Embryonic facial prominence (tissue), 1 donor: ENCODE results near the gene MMP1.

Experiments used
- DNase-seq: peaks from one replicate; pipeline ENCODE4 v3.0.0-alpha.2; 2016; ENCODE audit errors: extremely low spot score

The MMP1 gene

DNA sequence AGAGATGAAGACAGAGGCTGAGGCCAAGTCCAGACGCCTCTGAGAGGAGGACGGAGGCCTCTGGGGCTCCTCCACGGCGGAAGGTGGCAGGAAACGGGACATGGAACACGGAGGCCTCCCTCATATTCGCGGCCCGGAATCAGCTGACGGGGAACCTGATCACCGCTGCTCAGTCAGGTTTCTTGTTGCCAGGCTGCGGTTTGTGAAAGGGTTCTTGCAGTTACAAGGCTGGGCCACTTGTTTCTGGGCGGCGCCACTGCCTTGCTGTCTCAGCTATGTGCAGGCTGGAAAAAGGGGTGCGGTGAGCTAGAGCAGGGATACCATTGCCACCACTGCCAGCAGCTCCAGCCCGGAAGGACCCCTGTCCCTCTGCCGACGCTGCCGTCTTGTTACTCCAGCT lies 10.0 kb upstream of the MMP1 start:
- no peak for DNase-seq

DNA sequence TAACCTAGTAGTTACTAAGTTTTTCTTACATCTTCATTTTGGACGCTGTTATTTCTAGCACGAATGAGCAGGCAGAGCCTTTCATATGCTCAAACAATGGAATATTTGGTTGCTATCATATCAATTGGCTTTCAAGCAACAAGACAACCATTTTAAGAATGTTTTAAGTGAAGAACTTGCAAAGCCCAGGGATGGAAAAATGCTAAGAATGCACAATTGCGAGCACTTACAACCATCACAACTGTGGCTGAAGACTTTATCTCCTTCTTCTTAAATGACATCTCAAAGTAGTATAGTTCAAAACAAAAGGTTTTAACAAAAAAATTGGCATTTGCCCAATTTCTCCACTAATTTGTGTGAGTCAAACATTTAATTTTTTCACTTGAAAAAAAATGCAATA lies 8.3 kb upstream of the MMP1 start:
- DNase-seq: no peak

DNA sequence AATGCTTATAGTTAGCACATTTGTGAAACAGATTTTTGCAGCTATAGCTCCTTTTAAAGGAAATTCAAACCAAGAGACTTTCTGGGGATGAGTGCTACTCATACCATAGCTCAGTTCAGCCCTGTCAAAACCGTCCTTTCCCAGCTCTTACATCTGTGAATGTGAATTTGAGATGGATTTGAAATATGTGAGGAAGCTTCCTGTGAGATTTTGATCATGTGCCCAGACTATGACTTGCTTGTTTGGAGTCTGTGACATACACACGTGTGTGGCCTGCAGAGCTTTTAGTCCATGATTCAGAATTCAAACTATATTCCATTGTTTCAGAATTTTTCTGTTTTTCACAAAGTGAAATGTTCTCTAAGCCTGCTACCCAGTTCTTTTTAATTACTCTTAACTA lies 4.4 kb upstream of the MMP1 start:
- DNase-seq: no peak

DNA sequence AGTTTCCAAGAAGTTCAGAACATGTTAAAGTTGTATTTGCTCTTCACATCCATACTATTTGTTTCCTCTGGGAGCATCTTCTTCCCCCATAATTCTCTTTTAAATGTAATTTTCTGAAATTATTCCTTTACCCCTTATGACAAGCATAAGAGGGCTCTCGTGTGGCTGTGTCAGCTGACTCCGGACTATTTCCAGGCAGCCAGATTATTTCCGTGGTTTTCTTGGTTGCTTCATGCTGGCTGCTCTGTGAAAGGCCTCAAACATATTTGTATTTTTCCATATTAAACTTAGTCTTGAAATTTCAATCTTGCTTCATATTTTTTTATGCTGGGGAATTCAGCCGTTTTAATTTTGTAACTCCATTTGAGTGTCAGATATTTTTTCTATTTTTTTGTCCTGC lies 2.8 kb upstream of the MMP1 start:
- DNase-seq: no peak

DNA sequence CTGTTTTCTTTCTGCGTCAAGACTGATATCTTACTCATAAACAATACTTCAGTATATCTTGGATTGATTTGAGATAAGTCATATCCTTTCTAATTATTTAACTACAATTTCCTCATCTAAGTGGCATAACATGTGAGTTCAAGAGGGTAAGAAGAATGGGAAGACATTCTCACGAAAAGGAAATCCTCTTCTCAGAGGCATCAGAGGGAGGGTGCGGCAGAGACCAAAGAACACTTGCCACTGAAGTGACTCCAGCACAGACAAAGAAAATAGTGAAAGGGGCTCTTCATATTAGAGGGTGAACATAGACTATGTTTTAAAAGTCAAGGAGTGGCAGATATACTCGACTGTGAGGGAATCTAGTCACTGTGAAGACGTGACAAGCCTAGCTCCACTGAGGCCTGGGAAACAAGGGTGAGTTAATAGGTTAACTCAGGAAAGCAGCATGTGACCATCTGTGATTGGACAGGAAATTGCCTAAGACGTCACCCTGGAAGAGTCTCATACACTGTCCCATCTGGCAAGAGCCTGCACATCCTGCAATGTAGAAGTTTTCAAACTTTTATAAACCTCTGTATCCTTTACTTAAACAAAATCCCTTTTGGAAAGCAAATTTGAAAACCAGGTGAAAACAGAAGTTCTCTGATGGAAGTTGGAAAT lies 1.9 kb upstream of the MMP1 start:
- no peak for DNase-seq

DNA sequence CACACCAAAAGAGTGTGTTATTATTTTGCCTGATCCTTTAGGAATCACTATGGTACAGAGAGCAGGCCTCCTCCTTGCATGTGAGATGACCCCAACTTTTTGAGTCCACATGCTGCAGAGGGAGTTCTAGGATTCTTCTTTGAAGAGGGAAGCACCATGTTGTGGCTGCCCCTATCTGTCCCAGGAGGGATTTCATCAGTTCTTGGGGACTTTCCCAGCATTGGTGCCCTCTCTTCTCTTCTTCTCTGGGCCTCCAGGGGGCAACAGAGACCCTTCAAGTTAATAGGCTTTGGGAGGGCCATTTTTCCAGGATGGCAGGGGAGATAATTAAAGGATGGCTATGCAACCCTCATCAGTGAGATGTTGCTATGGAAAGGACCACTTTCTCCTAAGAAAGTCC lies 3.6 kb downstream of the MMP1 start:
- DNase-seq: no peak

DNA sequence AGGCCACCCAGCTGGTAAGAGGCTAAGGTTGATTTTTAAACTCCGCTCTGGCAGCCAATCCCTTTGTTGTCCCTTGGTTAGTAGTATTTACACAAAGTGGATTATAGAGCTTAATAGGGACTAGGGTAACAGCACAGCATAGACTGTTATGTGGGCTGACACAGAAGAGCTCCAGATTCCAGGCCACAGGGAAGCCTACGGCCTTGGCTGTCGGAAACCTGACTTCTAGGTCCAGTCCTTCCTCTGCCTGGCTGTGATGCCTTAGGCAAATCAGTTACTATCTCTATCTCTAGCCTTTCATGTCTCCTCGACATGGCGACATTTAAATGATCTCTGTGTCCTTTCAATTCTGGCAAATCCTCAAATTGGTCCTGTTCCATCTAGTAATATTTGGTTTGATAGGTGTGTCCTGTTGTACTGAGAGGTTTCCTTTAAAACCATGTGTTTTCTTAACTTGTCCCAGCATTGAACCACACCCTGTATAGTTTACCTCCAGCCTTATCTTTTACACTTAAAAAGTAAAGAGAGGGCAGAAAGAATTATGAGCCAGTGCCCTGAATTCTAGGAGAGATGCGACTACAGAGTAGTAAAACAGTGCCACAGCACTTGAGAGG lies 4.2 kb downstream of the MMP1 start:
- no peak for DNase-seq

DNA sequence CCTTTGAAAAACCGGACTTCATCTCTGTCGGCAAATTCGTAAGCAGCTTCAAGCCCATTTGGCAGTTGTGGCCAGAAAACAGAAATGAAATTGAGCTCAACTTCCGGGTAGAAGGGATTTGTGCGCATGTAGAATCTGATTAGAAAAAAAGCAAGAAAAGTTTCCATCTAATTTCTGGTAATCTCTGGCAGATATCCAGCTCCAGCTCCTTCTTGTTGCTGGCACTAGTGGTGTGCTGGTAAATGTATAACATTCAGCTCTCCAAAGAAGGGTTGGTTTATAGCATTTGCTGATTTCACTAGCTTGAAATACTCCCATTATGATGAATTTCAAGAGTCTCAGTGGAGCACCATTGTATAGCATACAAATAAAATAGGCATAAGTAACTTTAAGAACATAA lies 5.4 kb downstream of the MMP1 start:
- no peak for DNase-seq

DNA sequence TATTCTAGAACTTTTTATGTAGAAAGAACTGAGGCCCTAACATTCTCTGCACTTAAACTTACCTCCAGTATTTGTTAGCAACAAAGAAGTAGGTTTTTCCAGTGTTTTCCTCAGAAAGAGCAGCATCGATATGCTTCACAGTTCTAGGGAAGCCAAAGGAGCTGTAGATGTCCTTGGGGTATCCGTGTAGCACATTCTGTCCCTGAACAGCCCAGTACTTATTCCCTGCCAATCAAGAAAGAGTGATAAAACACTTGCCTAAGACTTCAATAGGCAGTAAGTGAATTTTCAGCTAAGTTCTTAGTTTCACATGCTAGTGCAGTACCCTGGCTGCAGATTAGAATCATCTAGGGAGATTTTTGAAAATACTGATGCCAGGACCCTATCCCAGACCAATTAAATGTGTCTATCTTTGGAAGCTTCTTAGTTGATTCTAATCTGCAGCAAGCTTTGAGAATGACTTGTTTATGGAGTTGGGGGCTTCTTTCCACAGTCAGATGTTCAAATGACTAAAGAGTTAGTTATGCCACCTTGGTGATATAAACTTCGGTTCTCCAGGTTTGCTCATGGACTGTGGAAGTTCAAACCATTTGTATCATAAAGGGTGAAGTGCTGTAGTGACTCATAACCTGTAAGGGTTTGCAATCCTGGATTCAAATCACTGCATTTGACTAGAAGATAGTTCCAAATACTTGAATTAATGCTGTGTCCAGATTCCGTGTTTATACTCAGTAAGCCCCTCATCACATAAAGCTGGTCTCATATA lies 6.5 kb downstream of the MMP1 start:
- DNase-seq: no peak

DNA sequence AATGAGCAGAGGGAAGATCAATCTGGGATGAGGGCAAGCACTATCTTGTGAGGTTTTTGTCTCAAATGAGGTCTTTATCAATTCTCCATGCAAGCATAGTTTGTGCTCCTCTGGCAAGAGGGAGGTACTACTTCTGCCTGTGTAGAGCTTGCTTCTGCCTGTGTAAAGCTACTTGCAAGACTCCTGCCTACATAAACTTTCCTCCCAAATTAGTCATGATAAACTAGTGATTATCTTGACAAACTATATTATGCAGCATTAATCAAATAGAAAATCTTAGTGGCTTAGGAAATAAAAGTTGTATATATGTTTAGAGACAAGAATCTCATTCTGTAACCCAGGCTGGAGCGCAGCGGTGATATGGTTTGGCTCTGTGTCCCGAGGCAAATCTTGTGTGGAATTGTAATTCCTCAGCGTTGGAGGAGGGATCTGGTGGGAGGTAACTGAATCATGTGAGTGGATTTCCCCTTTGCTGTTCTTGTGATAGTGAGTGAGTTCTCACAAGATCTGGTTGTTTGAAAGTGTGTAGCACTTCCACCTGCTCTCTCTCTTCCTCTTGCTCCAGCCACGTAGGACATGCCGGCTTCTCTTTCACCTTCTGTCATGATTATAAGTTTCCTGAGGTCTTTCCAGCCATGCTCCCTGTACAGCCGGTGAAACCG lies 9.5 kb downstream of the MMP1 start:
- no peak for DNase-seq

DNA sequence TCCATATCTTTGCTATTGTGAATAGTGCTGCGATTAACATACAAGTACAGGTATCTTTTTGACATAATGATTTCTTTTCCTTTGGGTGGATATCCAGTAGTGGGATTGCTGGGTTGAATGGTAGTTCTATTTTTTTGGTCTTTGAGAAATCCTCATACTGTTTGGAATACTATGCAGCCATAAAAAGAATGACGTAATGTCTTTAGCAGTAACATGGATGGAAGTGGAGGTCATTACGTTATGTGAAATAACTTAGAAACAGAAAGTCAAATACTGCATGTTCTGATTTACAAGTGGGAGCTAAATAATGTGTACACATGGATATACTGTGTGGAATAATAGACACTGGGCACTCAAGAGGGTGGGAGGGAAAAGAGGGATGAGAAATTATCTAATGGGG lies 13.6 kb downstream of the MMP1 start:
- DNase-seq: no peak

DNA sequence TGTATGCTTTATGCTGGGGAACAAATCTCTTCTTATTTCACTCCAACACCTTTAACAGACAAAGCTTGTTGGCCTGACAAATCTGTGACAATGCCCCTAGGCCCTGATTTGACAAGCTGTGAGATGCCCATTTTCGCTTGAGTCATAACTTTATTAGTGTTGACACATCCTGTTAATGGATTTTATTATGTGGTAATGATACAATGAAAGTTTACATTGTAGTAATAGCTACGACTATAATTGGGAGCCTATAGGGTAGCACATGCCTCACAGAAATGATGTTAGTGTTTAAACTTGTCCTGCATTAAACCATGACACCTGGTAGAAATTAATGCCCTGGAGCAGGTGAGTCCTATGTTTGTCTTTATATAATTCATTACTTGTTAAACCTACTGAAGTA lies 14.2 kb downstream of the MMP1 start:
- DNase-seq: no peak

DNA sequence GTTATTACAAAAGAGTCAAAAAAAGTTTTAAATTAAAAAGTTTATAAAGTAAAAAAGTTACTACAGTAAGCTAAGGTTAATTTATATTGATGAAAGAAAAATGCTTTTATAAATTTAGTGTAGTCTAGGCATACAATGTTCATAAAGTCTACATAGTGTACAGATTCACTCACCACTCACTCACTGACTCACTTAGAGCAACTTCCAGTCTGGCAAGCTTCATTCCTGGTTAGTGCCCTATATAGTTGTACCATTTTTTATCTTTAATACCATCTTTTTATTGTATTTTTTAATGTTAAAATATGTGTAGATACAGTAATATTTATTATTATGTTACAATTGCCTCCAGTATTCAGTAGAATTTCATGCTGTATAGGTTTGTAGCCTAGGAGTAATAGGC lies 14.9 kb downstream of the MMP1 start:
- no peak for DNase-seq

DNA sequence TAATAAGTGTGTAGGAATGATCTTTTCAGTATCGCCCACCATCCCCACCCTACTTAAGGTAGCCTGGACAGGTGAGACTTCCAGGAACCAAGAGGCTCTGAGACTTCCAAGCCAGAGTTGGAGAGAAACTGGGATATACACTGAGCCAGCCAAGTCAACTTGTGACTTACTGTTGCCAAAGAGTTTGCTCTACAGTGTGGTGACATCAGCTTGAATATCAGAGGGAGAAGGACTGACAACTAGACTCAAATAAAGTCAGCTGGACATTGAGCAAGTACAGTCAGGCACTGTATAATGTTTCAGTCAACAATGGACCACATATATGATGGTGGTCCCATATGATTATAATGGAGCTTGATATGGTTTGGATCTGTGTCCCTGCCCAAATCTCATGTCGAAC lies 16.3 kb downstream of the MMP1 start:
- no peak for DNase-seq

DNA sequence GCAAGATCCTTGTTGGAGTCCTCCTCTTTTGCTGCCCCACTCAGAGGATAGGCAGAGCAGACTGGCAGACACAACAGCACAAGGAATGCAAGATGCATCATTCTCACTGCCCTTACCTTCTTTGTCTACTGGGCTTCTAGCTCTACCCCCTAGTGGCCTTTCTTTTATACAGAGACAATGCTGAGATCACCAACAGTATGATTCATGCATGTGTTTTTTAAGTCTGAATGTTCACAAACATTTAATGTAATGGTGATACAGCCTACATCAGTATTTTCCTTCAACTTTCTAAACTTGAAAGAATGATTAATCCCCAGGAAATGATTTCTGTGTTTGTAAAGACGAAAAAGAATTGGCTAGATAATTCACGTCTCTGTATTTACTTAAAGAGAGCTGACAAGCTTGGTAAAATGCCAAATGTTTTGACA lies 17.5 kb downstream of the MMP1 start, which contains the start of gene MMP10:
TSS of gene MMP10 (minus strand) at position 138 of the 428 bp plus-strand sequence. CDS start at position 101, 37 bp downstream.
- DNase-seq: no peak

DNA sequence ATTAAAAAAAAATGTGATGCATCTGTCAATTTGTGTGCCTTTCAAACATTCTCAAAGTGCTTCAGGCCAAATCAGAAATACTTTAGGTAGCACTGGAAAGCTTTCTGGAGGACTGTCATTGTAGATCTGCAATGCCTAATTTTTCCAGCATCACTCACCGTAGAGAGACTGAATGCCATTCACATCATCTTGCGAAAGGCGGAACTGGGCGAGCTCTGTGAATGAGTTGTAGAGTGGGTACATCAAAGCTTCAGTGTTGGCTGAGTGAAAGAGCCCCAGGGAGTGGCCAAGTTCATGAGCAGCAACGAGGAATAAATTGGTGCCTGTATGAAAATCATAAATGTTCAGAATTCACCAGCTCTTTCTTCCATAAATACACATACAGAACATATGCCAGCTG lies 21.5 kb downstream of the MMP1 start:
- no peak for DNase-seq

DNA sequence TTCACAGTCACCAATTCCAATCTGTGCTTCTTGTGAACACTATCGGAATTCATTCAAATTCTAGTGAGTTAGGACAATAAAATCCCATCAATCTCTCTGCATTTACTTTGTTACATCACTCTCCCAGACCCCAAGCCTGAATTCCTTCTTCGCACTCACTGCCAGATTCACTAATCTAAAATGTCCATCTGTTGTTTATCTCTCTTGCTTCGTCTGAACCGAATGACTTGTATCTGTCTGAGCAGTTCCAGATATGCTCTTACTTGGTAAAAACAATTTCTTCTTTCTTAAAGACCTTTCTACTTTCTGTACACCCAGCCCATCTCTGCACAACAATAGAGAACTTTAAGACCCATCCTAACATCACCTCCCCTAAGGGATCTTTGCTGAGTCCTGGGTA lies 24.6 kb downstream of the MMP1 start:
- no peak for DNase-seq

DNA sequence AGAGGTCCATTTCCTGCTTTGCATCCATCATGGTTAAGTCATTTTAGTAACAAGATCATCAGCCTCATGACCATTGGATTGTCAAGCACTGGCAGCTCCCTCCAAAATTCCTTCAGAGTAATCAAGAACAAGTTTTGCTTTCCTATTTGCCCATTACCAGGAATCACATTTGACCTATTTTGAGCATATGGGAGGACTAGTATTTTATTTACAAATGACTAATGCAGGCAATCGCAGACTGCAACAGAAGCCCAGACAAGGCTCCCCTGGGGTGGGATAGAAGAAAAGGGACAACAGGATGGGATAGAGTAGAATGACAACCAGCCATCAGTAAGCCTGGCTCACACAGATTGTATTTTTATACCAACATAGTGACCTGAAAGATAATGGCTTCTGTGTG lies 26.6 kb downstream of the MMP1 start:
- no peak for DNase-seq

DNA sequence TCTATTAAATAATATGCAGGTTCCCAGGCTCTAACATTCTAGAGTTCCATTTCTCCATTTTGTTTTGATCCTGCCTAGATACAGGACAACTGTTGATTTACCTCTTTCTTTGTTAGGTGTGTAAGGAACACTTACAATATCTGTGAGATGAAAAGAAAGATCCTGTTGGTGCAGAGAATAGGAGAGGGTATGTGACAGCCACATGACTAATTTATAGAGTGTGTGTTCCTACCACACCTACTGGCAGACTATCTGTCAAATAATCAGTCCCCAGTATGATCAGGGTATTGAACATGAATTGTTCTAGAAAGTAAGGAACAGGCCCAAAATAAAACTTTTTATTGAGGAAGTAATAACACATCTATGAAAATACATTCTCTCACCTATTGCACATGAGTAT lies 27.8 kb downstream of the MMP1 start:
- DNase-seq: no peak

DNA sequence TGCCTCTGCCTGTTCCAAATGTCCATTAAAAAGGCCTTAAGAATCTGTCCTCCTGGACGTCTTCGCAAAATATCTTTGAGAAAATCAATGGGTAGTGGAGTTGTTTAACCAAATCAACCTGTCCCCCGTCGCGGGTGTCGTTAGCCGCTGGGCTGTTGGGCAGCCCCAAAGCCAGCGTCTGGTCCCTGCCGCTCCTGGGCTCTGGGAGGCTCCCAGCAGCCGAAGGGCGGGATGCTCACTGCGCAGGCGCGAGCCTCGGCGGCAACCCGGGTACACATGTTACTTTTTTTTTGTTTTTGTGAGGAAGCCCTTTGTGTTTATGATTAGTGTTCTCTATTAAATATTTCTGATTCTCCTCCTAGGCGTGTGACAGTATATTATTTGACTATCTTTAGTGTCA lies 30.2 kb downstream of the MMP1 start:
- no peak for DNase-seq

DNA sequence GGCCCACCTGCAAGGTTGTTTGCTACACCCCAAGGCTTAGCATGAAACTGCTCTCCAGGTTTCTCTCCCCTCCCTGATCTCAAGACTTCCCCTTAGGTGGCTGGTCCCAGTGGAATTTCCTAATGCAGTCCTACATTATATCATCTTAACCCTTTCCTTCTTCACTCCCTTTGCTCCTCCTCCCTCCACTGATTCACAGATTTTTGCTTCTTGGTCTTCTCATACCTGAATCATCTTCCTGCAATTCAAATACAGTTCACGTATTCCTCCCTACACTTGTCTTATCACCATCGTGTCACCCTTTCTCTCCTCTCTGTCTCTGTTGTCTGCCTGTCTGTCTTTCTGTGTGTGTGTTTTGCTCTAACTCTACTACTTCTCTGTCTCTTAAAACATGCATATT lies 34.5 kb downstream of the MMP1 start:
- no peak for DNase-seq

DNA sequence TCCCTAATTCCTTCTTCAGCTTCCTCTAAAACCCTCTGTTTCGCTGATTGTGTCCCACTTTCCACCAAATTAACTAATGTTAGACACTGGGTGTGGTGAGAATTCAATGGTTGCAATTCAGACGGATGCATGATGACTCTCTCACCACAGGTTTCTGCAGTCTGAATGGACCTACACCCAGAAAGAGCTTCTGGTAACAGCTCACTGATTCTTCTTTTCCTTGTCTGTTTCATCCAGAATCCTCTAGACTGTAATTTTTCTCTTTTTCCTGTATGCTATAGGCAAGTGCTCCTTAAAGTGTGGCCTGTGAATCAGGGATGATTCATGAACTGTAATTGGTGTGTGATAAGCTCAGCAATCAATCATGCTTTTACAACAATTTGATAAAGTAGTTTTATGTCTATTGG lies 35.6 kb downstream of the MMP1 start:
- DNase-seq: no peak
